Measurements from ENCODE around the gene JTB.

GRCh38 chr1:153934746-153935145, 42.7 kb downstream of the JTB start:
- TF ChIP-seq POLR2A (IDR thresholded peaks at IDR 0.05) (no peak), EP300 (IDR thresholded peaks at IDR 0.05) (no peak)
- TF ChIP-seq, protein P1, sequence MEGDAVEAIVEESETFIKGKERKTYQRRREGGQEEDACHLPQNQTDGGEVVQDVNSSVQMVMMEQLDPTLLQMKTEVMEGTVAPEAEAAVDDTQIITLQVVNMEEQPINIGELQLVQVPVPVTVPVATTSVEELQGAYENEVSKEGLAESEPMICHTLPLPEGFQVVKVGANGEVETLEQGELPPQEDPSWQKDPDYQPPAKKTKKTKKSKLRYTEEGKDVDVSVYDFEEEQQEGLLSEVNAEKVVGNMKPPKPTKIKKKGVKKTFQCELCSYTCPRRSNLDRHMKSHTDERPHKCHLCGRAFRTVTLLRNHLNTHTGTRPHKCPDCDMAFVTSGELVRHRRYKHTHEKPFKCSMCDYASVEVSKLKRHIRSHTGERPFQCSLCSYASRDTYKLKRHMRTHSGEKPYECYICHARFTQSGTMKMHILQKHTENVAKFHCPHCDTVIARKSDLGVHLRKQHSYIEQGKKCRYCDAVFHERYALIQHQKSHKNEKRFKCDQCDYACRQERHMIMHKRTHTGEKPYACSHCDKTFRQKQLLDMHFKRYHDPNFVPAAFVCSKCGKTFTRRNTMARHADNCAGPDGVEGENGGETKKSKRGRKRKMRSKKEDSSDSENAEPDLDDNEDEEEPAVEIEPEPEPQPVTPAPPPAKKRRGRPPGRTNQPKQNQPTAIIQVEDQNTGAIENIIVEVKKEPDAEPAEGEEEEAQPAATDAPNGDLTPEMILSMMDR (IDR thresholded peaks at IDR 0.05): no peak

Measured in ovary (tissue), 3 donors.